Stimulated activated CD4-positive, alpha-beta T cell treated with anti-CD3 and anti-CD28 coated beads, Interleukin-4, amount 100 ng/mL, for 24 hours (primary cell): ENCODE results near the gene BLOC1S2.
A peak's percentile ranks its signal among the peaks of the same experiment; 100 is the strongest.
"Not testable (repeated sequence)": the region's sequence is repeated elsewhere in the genome, so short reads cannot be mapped to it uniquely, and the experiment has no call there.

Experiments used
- DNase-seq: peaks from one replicate; pipeline ENCODE4 v3.0.0-alpha.2; 2020

Gene BLOC1S2

DNA sequence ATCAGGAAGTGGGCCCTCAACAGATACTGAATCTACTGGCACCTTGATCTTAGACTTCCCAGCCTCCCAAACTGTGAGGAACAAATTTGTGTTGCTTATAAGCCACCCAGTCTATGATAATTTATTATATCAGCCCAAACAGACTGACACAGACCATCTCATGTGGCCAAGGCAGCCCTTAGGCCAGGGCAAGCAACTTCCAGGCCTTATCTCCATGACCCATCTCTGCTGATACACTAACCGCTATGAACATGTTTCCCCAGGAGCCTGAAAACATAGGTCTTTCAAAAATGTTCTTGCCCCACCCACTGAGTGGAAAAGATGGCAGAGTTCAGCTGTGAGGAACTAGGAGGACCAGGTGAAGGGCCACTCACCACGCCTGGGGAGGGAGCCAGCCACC is 3.2 kb upstream of the BLOC1S2 start:
- no peak for DNase-seq

DNA sequence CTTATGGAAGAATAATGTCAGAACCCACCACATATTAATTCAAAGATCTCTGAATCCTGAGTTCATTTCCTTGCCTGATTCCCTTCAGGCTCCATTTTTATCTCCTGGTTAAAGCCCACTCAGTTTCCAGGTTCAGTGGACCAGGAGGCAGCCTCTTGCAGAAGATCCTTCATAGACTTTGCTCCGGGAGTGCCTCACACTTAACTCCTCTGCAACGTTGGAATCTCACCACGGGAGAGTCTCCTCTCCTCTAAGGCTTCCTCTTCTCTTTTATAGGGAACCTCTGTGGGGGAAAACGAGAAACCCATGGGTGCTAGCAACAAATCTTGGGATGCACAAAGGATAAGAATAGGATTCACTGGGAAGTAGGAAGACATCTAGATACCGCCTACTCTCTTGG is 1.7 kb upstream of the BLOC1S2 start:
- DNase-seq, result no peak

DNA sequence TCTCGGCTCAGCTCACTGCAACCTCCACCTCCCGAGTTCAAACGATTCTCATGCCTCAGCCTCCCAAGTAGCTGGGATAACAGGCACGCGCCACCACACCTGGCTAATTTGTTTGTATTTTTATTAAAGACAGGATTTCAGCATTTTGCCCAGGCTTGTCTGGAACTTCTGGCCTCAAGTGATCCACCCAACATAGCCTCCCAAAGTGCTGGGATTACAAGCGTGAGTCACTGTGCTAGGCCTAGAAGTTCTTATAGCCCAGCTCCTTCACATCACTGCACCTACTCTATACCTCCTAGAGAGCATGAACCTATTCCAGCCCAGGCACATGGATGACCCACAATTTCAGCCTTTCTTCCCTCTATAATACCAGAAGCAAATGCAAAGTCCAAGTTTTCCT is 1.3 kb upstream of the BLOC1S2 start:
- no peak for DNase-seq

DNA sequence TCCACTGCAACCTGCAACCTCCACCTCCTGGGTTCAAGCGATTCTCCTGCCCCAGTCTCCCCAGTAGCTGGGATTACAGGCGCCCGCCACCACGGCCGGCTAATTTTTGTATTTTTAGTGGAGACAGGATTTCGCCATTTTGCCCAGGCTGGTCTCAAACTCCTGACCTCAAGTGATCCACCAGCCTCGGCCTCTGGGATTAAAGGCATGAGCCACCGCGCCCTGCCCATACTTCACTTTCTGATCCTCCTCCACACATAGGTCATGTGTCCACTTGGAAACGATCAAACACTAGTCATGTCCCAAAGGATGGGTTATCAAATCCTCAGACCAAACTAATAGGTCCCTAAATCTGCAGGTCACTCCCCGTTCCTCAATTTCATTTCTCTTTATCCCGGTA is 1.2 kb downstream of the BLOC1S2 start:
- not testable (repeated sequence) for DNase-seq

DNA sequence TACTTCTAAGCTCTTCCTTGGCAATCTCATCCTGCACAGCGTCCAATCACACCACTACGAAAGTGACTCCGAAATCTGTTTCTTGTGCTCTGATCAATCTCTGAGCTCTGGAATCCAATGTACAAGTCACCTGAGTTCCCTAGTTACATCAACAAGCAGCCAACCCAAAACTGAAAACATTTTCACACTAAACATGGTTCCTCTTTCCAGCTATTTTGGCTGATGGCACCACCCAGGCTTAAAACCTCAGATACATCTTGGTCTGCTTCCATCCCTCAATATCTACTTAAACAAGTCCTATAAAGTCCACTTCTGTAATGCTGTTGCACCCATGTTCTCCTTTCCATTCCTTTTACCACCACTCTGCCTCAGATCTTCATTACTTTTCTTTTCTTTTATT is 3.6 kb downstream of the BLOC1S2 start:
- no peak for DNase-seq

DNA sequence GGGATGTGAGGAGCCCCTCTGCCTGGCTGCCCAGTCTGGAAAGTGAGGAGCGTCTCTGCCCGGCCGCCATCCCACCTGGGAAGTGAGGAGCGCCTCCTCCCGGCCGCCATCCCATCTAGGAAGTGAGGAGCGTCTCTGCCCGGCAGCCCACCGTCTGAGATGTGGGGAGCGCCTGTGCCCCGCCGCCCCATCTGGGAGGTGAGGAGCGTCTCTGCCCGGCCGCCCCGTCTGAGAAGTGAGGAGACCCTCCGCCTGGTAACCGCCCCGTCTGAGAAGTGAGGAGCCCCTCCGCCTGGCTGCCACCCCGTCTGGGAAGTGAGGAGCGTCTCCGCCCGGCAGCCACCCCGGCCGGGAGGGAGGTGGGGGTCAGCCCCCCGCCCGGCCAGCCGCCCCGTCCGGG is 9.5 kb downstream of the BLOC1S2 start:
- not testable (repeated sequence) for DNase-seq

DNA sequence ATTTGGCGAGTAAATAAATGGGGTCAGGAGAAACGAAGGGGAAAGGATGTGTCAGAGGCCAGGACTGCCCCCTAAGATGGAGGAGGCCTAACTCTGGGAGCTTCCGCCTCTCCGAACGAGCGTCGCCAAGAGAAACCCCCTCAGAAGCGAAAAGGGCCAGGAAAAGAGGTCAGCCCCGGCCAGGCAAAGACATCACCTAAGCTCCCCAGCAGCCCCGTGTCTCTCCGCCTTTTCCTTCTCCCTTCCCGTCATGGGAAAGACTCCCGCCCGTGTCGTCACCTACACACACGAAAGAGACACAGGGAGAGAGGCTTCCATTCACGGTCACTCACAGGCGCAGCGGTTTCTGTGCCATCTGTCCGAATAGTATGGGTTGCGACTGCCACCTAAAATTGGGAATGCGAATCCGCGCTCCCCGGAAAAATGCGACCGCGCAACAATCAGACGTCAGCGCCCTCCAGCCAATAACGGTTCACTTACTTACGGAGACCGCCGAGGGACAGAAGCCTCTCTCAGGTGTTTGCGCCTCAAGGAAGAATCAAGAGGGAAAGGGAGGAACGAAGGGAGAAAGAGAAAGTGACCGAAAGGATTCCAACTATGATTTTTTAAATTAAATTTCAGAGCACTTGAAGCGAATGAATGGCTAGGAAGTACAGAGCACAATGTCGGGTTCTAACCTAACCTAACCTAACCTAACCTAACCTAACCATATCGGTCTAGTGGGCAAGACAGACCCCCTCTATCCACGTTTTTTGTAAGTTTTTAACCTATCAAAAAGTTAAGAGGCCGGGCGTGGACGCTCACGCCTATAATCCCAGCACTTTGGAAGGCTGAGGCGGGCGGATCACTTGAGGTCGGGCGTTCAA is 19.0 kb downstream of the BLOC1S2 start, which contains the start of gene CWF19L1:
TSS of gene CWF19L1 (minus strand) at position 400 of the 866 bp plus-strand sequence. CDS start at position 355, 45 bp downstream.
- DNase-seq, result peak; percentile 79

DNA sequence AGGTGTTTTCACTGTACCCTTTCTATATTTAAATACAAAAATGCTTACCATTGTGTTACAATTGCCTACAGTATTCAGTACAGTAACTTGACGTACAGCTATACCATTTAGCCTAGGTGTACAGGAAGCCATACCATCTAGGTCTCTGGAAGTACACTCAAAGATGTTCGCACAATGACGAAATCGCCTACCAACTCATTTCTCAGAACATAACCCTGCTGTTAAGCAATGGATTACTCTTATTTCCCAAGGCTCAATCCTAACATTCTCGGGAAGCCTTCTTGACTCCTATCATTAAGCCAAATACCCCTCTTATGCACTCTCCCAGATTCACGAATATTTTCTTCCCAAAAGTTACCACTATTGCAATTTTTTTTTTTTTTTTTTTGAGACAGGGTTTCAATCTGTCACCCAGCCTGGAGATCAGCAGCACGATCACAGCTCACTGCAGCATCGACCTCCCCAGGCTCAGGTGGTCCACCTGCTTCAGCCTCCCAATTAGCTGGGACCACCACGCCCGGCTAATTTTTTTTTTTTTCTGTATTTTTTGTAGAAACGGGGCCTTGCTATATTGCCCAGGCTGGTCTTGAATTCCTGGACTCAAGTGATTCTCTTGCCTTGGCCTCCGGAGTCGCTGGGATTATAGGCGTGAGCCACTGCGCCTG is 20.5 kb downstream of the BLOC1S2 start:
- DNase-seq, result no peak

DNA sequence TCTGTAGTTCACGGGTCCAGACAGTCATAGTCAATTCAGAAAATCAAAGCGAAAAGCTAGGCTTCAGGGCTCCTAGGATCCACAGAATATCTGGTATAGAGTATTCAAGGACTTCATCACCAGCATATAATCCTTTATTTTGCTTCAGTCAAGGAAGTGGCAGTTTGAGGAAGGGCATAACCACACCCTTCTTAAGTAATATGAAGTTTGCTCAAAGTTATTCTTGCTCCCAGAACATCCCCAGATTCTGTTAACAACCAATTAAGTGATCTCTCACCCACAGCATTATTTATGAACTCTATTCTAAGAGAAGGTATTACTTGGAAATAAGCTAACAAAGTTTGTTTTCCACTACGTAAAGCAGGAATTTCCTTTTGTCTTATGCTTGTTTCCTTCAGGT is 32.3 kb downstream of the BLOC1S2 start:
- DNase-seq, result no peak

DNA sequence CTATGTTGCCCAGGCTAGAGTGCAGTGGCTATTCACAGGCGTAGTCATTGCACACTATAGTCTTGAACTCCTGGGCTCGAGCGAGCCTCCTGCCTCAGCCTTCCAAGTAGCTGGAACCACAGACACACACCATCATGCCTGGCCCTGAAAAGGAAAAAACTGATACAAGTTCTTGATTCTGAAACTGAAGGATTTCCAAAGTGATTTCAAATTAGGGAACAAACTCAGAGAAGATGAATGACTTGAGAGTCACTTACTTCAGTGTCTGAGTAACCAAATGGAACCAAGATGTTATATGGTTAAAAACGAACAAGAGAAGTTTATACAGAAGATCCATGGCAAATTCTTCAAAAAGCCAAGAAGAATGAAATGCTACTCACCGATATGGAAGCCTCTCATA is 33.4 kb downstream of the BLOC1S2 start:
- DNase-seq, result no peak

DNA sequence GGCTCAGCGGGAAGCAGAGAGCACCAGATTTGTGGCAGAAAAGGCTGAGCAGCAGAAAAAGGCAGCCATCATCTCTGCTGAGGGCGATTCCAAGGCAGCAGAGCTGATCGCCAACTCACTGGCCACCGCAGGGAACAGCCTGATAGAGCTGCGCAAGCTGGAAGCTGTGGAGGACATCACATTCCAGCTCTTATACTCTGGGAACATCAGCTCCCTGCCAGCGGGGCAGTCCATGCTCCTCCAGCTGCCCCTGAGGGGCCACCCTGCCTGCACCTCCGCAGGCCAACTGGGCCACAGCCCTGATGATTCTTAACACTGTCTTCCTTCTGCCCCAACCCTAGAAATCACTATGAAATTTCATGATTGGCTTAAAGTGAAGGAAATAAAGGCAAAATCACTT is 37.7 kb downstream of the BLOC1S2 start:
- no peak for DNase-seq

DNA sequence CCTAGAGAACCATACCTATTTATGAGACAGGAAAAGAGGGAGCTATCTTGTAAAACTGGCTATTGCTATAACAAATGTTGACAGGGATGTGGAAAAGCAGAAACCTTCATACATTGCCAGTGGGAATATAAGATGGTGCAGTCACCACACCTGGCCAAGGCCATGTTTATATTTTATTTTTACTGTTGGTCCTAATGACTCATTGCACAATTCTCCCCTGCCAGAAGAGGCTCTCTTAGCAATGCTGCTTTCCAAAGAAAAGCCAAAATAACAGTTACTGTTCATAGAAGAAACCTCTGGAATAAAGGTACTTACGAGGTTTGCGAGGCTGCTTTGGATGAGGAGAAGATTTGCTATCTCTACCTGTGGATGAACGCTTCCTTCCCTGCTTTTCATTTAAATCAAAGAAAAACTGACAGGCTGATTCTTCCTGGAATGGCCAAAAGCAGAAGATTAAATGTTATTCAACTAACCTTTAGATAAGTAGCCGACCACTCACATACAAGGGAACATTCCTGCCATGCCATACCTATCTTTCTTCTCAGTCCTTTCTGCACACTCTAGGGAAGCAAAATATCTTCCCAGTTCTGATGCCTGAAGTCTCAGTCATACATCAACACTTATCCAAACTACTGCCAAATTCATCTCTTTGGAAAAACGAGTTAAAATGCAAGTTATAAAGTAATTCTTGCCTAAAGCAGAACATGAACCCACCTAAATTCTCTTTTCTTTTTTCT is 40.8 kb downstream of the BLOC1S2 start:
- no peak for DNase-seq

DNA sequence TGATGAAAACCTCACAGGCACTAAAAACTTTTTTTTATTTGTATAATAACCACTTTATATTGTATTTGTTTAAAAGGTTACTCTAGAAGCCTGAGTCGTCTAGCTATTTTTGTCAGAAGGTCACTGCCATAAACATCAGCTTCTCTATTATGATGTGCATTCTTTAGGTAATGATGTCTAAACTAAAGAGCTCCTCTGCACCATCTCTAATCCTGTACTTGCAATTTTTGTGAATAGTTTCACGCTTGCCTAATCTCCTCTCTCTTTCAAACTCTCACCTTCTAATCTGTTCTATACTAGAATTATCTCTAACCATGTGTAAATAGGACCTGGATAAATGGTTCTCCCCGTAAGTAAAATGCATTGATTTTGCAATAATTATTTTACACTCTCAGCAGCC is 46.6 kb downstream of the BLOC1S2 start:
- DNase-seq, result no peak

DNA sequence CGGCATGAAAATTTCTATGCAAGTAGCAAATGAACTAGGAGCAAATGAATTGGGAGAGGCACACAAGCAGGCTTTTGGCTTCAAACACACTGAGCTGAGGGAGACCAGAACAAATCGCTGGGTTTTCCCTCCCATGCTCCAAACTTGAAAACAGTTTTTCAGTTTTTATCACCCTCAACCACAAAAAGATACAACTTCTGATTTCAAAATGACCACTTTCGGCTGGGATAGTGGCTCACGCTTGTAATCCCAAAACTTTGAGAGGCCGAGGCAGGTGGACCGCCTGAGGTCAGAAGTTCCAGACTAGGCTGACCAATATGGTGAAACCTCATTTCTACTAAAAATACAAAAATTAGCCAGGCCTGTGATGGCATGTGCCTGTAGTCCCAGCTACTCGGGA is 48.1 kb downstream of the BLOC1S2 start:
- no peak for DNase-seq

DNA sequence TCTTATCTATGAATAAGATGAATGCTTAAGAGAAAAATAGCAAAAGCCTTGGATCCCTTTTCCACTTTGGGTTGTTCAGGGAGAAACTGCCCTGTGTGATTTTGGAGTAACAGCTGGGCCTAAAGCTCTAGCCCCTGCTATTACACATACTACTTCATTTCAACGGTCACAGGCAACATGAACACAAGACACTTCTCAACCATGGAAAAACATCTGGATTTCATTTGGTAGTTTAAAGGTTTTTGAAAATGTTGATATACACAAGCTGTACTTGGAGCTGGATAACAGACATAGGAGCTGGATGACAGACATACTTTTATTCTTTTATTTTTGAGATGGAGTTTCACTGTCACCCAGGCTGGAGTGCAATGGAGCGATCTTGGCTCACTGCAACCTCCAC is 54.4 kb downstream of the BLOC1S2 start:
- no peak for DNase-seq

DNA sequence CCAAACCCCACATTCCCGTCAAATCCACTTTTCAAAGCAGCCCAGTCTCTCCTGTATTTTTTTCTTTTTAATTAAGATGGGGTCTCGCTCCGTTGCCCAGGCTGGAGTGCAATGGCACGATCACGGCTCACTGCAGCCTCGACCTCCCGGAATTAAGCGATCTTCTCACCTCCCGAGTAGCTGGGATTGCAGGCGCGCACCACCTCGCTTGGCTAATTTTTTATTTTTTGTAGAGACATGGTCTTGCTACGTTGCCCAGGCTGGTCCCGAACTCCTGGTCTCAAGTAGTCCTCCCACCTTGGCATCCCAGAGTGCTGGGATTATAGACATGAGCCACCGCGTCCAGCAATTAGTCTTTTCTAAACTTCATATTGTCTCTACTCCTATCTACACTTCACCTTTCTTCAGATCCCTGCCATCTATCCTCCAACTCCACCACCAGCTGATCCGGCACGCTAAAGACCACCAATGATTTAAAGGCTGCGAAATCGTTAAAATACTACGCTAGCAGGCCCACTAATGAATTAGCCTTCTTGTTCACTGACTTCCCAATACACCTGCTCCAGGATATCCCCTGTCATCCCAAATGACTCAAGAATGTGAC is 56.6 kb downstream of the BLOC1S2 start:
- no peak for DNase-seq

DNA sequence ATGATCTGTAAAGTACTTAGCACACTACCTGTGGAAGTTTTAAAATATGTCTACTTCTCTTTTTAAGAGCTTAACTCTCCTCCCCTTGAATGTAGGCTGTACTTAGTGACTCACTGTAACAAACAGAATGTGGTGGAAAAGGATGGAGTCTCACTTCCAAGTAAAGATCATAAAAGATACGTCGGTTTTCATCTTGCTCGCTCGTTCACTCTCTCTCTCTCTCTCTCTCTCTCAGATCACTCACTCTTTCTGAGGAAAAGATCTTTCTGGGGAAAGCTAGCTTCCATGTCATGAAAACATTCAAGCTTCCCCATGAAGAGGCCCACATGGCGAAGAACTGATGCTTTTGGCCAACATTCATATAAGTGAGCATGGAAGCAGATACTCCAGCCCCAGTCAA is 62.6 kb downstream of the BLOC1S2 start:
- no peak for DNase-seq
